Glomerular endothelial cell (primary cell): Measurements from ENCODE around the gene RNF180. TPM values are rescaled to one million over a fixed set of nuclear protein-coding genes. Genes with fewer than 3 reads are reported as not detected.
"Not testable (repeated sequence)": the region's sequence is repeated elsewhere in the genome, so short reads cannot be mapped to it uniquely, and the experiment has no call there.

ENCODE experiments used
- DNase-seq: peaks from one replicate; pipeline ENCODE4 v3.0.0-alpha.2; 2011; ENCODE audit warnings: low read depth, low spot score; ENCODE audit errors: extremely low read depth
- total RNA-seq: library from RNA; depleted of rRNA; stranded (reverse); fragments of >200 nt; gene quantifications from 2 replicates; pipeline ENCODE4 v1.2.3, GENCODE V29; 2015

RNF180 gene
- total RNA-seq, 1 donor from 2014 or later = 10.3 TPM

GRCh38 chr5:64260756-64261155 is 95.1 kb downstream of the RNF180 start:
- DNase-seq = no peak

- DNase-seq = no peak
Observed at GRCh38 chr5:64269164-64269563, 103.5 kb downstream of the RNF180 start.

GRCh38 chr5:64273276-64273675 is 107.6 kb downstream of the RNF180 start:
- no peak for DNase-seq

- DNase-seq = no peak
Observed at GRCh38 chr5:64285188-64286130, 119.8 kb downstream of the RNF180 start.

GRCh38 chr5:64286381-64286780 is 120.7 kb downstream of the RNF180 start:
- no peak for DNase-seq

GRCh38 chr5:64288496-64288895 is 122.9 kb downstream of the RNF180 start:
- DNase-seq = not testable (repeated sequence)

- no peak for DNase-seq
Observed at GRCh38 chr5:64292611-64293215, 127.1 kb downstream of the RNF180 start.

GRCh38 chr5:64295101-64295500 is 129.5 kb downstream of the RNF180 start:
- no peak for DNase-seq

GRCh38 chr5:64298586-64298985 is 132.9 kb downstream of the RNF180 start:
- no peak for DNase-seq

- DNase-seq = no peak
Observed at GRCh38 chr5:64299805-64300204, 134.2 kb downstream of the RNF180 start.

GRCh38 chr5:64301566-64301965 is 135.9 kb downstream of the RNF180 start:
- DNase-seq = no peak

- DNase-seq = no peak
Observed at GRCh38 chr5:64308135-64308534, 142.5 kb downstream of the RNF180 start.

GRCh38 chr5:64312491-64312890 is 146.8 kb downstream of the RNF180 start:
- DNase-seq = no peak

GRCh38 chr5:64315778-64316177 is 150.1 kb downstream of the RNF180 start:
- DNase-seq = no peak

GRCh38 chr5:64318175-64318574 is 152.5 kb downstream of the RNF180 start:
- no peak for DNase-seq

- no peak for DNase-seq
Observed at GRCh38 chr5:64323591-64323990, 157.9 kb downstream of the RNF180 start.

GRCh38 chr5:64330728-64331231 is 165.1 kb downstream of the RNF180 start:
- DNase-seq = no peak

- DNase-seq = no peak
Observed at GRCh38 chr5:64331597-64332277, 166.1 kb downstream of the RNF180 start.

GRCh38 chr5:64333886-64334285 is 168.2 kb downstream of the RNF180 start:
- DNase-seq = no peak

- DNase-seq = no peak
Observed at GRCh38 chr5:64339769-64340168, 174.1 kb downstream of the RNF180 start.

GRCh38 chr5:64340293-64340692 is 174.7 kb downstream of the RNF180 start:
- DNase-seq = no peak
